T-cell (primary cell): Measurements from ENCODE around the gene KRT2. TPM values are rescaled to one million over a fixed set of nuclear protein-coding genes. Genes with fewer than 3 reads are reported as not detected.

ENCODE experiments used
- ATAC-seq, 4 experiments: fragments of 200-7000 bp in 3 of 4; fragments of 150-1000 bp in 1 of 4; cut with Tn5 transposase; replicated peaks in 1 of 4; 1 replicate in 3 of 4; 2 replicates in 1 of 4; pipeline ENCODE4 v1.10.0; 2021; ENCODE audit warnings: moderate library complexity in 3 of 4, mild to moderate bottlenecking in 2 of 4, moderate number of reproducible peaks in 1 of 4
- CTCF ChIA-PET, 2 donors: fragments of 300-600 bp; sonication (Branson Sonifier 250); formaldehyde crosslinking; loops; one replicate each; lab custom pipeline; 2022; ENCODE audit warnings: antibody characterized with exemption in 2 of 2; lab: Charles Lee
- POLR2A ChIA-PET, 2 donors: fragments of 300-600 bp; sonication (Branson Sonifier 250); formaldehyde crosslinking; loops; one replicate each; lab custom pipeline; 2022; ENCODE audit warnings: antibody characterized with exemption in 2 of 2; lab: Charles Lee
- DNase-seq, 35 experiments: peaks; one replicate each; pipeline versions ENCODE4 v3.0.0 to v3.0.0-alpha.2; 2013 to 2023
- H3K27ac ChIP-seq: one replicate; pipeline ENCODE4 v1.5.1; 2013; ENCODE audit warnings: low read length
- H3K27me3 ChIP-seq, 2 experiments: replicated peaks in 1 of 2; 1 replicate in 1 of 2; 2 replicates in 1 of 2; pipeline versions ENCODE4 v1.6.1 to v1.7.0; 2013; ENCODE audit warnings: low read length in 1 of 2, mixed read lengths in 1 of 2; ENCODE audit not compliant: control insufficient read depth in 2 of 2, insufficient read depth in 2 of 2; ENCODE audit errors: extremely low read depth in 1 of 2
- H3K36me3 ChIP-seq, 2 donors: 1 replicate in 1 of 2; 2 replicates in 1 of 2; pipeline versions ENCODE4 v1.6.1 to v1.7.0; 2013; ENCODE audit warnings: low read length in 1 of 2; ENCODE audit not compliant: control insufficient read depth in 2 of 2, insufficient read depth in 1 of 2; ENCODE audit errors: extremely low read depth in 1 of 2
- H3K4me1 ChIP-seq, 2 experiments: 1 replicate in 1 of 2; 2 replicates in 1 of 2; pipeline versions ENCODE4 v1.6.1 to v1.7.0; 2013; ENCODE audit warnings: low read length in 2 of 2, mixed read lengths in 1 of 2; ENCODE audit not compliant: insufficient read depth in 2 of 2, control insufficient read depth in 1 of 2; ENCODE audit errors: extremely low read depth in 1 of 2
- H3K4me3 ChIP-seq, 2 donors: 1 replicate in 1 of 2; 2 replicates in 1 of 2; pipeline versions ENCODE4 v1.5.1 to v1.7.0; 2013; ENCODE audit warnings: mild to moderate bottlenecking in 2 of 2, low read length in 1 of 2, moderate library complexity in 1 of 2; ENCODE audit not compliant: control insufficient read depth in 1 of 2; ENCODE audit errors: extremely low read depth in 1 of 2
- H3K9me3 ChIP-seq: 2 replicates; pipeline ENCODE4 v1.7.0; 2013
- H3K27ac Mint-ChIP-seq, 2 donors: one replicate each; pipeline ENCODE4 v1.8.0; 2020 to 2021; ENCODE audit warnings: mild to moderate bottlenecking in 2 of 2, mixed read lengths in 2 of 2
- H3K27me3 Mint-ChIP-seq, 2 donors: one replicate each; pipeline ENCODE4 v1.8.0; 2021 to 2022; ENCODE audit warnings: mixed read lengths in 2 of 2
- H3K36me3 Mint-ChIP-seq: one replicate; pipeline ENCODE4 v1.8.0; 2021; ENCODE audit warnings: mixed read lengths
- H3K4me1 Mint-ChIP-seq, 3 donors: one replicate each; pipeline ENCODE4 v1.8.0; 2020 to 2022; ENCODE audit warnings: mixed read lengths in 3 of 3, mild to moderate bottlenecking in 1 of 3
- H3K4me3 Mint-ChIP-seq, 3 donors: one replicate each; pipeline ENCODE4 v1.8.0; 2020 to 2022; ENCODE audit warnings: mild to moderate bottlenecking in 3 of 3, mixed read lengths in 3 of 3, moderate library complexity in 3 of 3
- H3K9me3 Mint-ChIP-seq, 3 donors: one replicate each; pipeline ENCODE4 v1.8.0; 2020 to 2022; ENCODE audit warnings: mixed read lengths in 3 of 3
- WGBS: methylation state at CpG from one replicate; pipeline ENCODE4 v1.1.5; 2013; ENCODE audit warnings: missing lambda C conversion rate; ENCODE audit not compliant: insufficient coverage; 5-methylcytosine and 5-hydroxymethylcytosine counted together
- total RNA-seq, 35 experiments: library from RNA in 6 of 35; stranded (reverse) in 6 of 35; fragments of 120-200 nt in 1 of 35; gene quantifications; one replicate each; pipeline versions ENCODE4 v1.2.1 to v1.2.4 and lab custom pipeline; 2013 to 2026

KRT2 gene
- total RNA-seq, 5 donors from 2014 or later (not counting 1 experiment from before 2014, with no cell fraction given): 0.13 to 2.6 (median 0.82) TPM

DNA sequence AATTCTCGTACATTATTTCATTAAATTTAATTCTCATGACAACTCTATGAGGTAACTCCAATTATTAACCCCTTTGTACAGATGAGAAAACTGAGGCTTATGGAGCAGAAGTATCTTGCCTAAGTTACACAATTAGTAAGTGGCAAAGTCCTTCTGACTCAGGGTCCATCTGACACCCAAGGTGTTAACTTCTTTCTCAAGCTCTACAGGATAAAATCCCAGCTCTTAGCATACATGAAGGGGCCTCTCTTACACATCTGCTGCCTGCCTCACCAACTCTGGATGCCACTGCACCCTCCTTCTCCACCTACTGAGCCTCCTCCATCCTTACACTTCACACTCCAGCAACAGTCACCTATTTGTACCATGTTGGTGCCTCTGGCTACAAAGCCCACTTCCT, 46.5 kb downstream of the KRT2 start:
- DNase-seq: peak in 1 of 35 experiments; percentile 4
- H3K27ac ChIP-seq: peak overlapping the region; percentile 22
- peak overlapping the region; percentile 60 to 89 for H3K27ac Mint-ChIP-seq

DNA sequence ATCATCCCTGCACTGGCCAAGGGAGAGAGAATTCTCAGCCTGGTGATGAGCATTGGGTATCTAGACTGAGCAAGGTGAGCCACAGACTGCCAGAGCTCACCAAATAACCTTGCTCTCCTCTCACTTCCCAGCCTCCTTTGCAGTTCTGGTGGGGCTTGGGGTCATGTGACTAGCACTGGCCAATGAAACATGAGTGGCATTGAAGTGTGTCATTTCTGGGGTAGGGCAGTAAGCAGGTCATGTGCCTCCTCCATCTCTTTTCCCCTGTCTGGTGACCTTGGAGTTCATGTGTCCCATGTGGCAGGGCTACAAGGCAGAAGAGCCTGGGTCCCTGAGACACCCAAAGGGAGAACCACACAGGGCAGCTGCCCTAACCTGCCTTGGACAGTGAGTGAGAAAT, 47.2 kb downstream of the KRT2 start:
- H3K9me3 ChIP-seq: no peaks in the 10 kb centered on the region
- Mint-ChIP-seq H3K4me3 (peak overlapping the region in 1 of 3 donors; percentile 58), H3K4me1 (peaks cover 82 to 86% (median 84%) of the 10 kb centered on the region in 3 donors), H3K9me3 (no peaks in the 10 kb centered on the region), H3K36me3 (peaks cover 4% of the 10 kb centered on the region), H3K27me3 (peaks cover 4 to 8% of the 10 kb centered on the region in 2 donors), H3K27ac (peak overlapping the region; percentile 89)
- H3K4me1 ChIP-seq: peaks cover 62 to 74% of the 10 kb centered on the region in 2 experiments
- POLR2A ChIA-PET: no interaction called here
- peak overlapping the region; percentile 22 for H3K27ac ChIP-seq
- ATAC-seq: peak in 2 of 4 experiments; percentile 2 to 17
- H3K36me3 ChIP-seq: no peaks in the 10 kb centered on the region
- CTCF ChIA-PET: no interaction called here
- peaks cover 0 to 14% of the 10 kb centered on the region in 2 experiments for H3K27me3 ChIP-seq
- DNase-seq: peak in 2 of 35 experiments; percentile 4 to 12
- no peak overlapping the region for H3K4me3 ChIP-seq

More for the DNA sequence above, 46.5 kb downstream of the KRT2 start:
- no peak for ATAC-seq
- CTCF ChIA-PET: interaction anchor here in 1 of 2 donors (0.6 kb wide), 1 partner anchor 274 kb away, joined by 3 read pairs; no protein-coding TSS in a partner anchor
- H3K4me3 Mint-ChIP-seq: peak overlapping the region in 1 of 3 donors; percentile 58
- H3K9me3 Mint-ChIP-seq: no peaks in the 10 kb centered on the region
- Histone ChIP-seq H3K4me3 (no peak overlapping the region), H3K36me3 (no peaks in the 10 kb centered on the region), H3K27me3 (peaks cover 0 to 14% of the 10 kb centered on the region in 2 experiments), H3K4me1 (peaks cover 68 to 75% of the 10 kb centered on the region in 2 experiments), H3K9me3 (no peaks in the 10 kb centered on the region)
- H3K36me3 Mint-ChIP-seq: peaks cover 4% of the 10 kb centered on the region
- H3K4me1 Mint-ChIP-seq: peaks cover 86 to 88% (median 86%) of the 10 kb centered on the region in 3 donors
- WGBS: no CpG with 5 or more reads among the region's 1 CpG
- POLR2A ChIA-PET: no interaction called here
- peaks cover 0 to 4% of the 10 kb centered on the region in 2 donors for H3K27me3 Mint-ChIP-seq

- Mint-ChIP-seq H3K27me3 (peaks cover 5 to 9% of the 10 kb centered on the region in 2 donors), H3K4me3 (peak overlapping the region in 1 of 3 donors; percentile 58), H3K36me3 (peaks cover 4% of the 10 kb centered on the region), H3K27ac (peak overlapping the region; percentile 49 to 76), H3K4me1 (peaks cover 66 to 74% (median 69%) of the 10 kb centered on the region in 3 donors), H3K9me3 (no peaks in the 10 kb centered on the region)
- no peaks in the 10 kb centered on the region for H3K9me3 ChIP-seq
- WGBS: no CpG with 5 or more reads among the region's 2 CpGs
- DNase-seq: peak in 26 of 35 experiments; percentile 12 to 65 (median 42)
- ATAC-seq: peak; percentile 77 to 87 (median 84)
- no peaks in the 10 kb centered on the region for H3K36me3 ChIP-seq
- no peak overlapping the region for H3K4me3 ChIP-seq
- peaks cover 49 to 59% of the 10 kb centered on the region in 2 experiments for H3K4me1 ChIP-seq
- H3K27me3 ChIP-seq: peaks cover 0 to 15% of the 10 kb centered on the region in 2 experiments
- H3K27ac ChIP-seq: no peak overlapping the region
- POLR2A ChIA-PET: no interaction called here
- CTCF ChIA-PET: no interaction called here
Observed at GRCh38 chr12:52603314-52603713, 48.7 kb downstream of the KRT2 start.

- H3K27me3 ChIP-seq: peaks cover 0 to 15% of the 10 kb centered on the region in 2 experiments
- no peak overlapping the region for H3K4me3 ChIP-seq
- H3K27ac ChIP-seq: no peak overlapping the region
- DNase-seq (peak in 1 of 35 experiments; percentile 5), ATAC-seq (no peak)
- ChIA-PET POLR2A (interaction anchor here in 1 of 2 donors (0.7 kb wide), 1 partner anchor 627 kb away, joined by 3 read pairs; no protein-coding TSS in a partner anchor), CTCF (no interaction called here)
- no peaks in the 10 kb centered on the region for H3K36me3 ChIP-seq
- Mint-ChIP-seq H3K27me3 (peaks cover 5 to 9% of the 10 kb centered on the region in 2 donors), H3K4me3 (peak overlapping the region in 1 of 3 donors; percentile 58), H3K4me1 (peaks cover 58 to 72% (median 62%) of the 10 kb centered on the region in 3 donors), H3K27ac (peak overlapping the region; percentile 70 to 76), H3K36me3 (peaks cover under 1% of the 10 kb centered on the region), H3K9me3 (no peaks in the 10 kb centered on the region)
- WGBS: 95% methylated on average over 5 of the region's 5 CpGs
- H3K9me3 ChIP-seq: no peaks in the 10 kb centered on the region
- peaks cover 42 to 51% of the 10 kb centered on the region in 2 experiments for H3K4me1 ChIP-seq
Observed at GRCh38 chr12:52602552-52602951, 49.5 kb downstream of the KRT2 start.

DNA sequence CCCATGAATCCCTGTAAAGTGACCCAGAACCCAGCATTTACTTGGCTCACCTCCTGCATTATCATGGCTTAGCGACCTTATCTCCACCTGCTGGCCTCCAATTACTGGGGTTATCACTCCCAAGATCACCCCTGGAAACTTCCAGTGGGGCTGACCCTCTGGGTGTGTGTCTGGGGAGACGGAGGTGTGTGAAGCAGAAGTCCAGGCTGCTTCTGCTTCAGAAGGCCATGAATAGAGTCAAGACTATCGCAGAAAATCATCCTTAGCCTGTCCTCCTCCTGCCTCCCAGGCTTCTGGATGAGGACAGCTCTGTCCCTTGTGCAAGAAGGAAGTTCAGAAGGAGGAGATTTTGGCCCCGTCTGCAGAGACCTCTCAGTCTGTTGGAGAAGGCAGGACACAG, 50.3 kb downstream of the KRT2 start:
- ATAC-seq: no peak

DNA sequence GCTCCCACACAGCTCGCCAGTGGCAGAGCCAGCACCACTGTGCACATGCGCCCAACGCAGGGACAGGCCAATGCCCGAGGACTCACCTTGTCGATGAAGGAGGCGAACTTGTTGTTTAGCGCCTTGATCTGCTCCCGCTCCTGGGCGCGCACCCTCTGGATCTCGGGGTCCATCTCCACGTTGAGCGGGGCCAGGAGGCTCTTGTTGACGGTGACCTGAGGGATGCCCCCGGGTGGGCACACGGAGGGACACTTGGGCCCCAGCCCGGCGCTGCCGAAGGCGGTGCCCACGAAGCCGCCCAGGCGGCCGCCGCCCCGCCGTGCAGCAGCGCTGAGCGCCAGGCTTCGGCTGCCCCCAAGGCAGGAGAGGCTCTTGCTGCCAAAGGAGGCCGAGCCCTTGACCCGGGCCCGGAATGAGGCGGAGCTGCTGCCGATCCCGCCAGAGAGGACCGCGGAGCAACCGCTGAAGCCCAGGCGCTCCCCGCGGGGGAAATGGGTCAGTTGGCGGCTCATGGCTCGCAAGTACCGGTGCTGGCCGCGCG, 51.0 kb downstream of the KRT2 start, which contains the start of gene KRT72:
KRT72 (minus strand) TSS at position 523 of the 541 bp plus-strand sequence; CDS start at position 512, 11 bp downstream.
- peak within 1 kb of the TSS in 1 of 3 donors; percentile 58 for H3K4me3 Mint-ChIP-seq

More for the DNA sequence above, 50.3 kb downstream of the KRT2 start:
- POLR2A ChIA-PET: interaction anchor here in 1 of 2 donors (0.7 kb wide), 1 partner anchor 626 kb away, joined by 3 read pairs; no protein-coding TSS in a partner anchor
- Mint-ChIP-seq H3K4me1 (peaks cover 50 to 63% (median 53%) of the 10 kb centered on the region in 3 donors), H3K27ac (no peak overlapping the region), H3K27me3 (peaks cover 5 to 8% of the 10 kb centered on the region in 2 donors), H3K36me3 (no peaks in the 10 kb centered on the region), H3K9me3 (no peaks in the 10 kb centered on the region), H3K4me3 (no peak overlapping the region)
- Histone ChIP-seq H3K27ac (no peak overlapping the region), H3K36me3 (no peaks in the 10 kb centered on the region), H3K27me3 (peaks cover 0 to 15% of the 10 kb centered on the region in 2 experiments), H3K9me3 (no peaks in the 10 kb centered on the region), H3K4me3 (no peak overlapping the region), H3K4me1 (peaks cover 33 to 43% of the 10 kb centered on the region in 2 experiments)
- CTCF ChIA-PET: no interaction called here
- peak in 1 of 35 experiments; percentile 4 for DNase-seq
- 83% methylated on average over 1 of the region's 4 CpGs for WGBS

More for the DNA sequence above, 51.0 kb downstream of the KRT2 start, which contains the start of gene KRT72:
- Histone ChIP-seq H3K4me1 (peaks cover 30 to 36% of the 10 kb centered on the region in 2 experiments), H3K36me3 (no peaks in the 10 kb centered on the region), H3K4me3 (no peak within 1 kb of the TSS), H3K27ac (no peak within 1 kb of the TSS), H3K27me3 (peaks cover 0 to 15% of the 10 kb centered on the region in 2 experiments), H3K9me3 (no peaks in the 10 kb centered on the region)
- ChIA-PET POLR2A (no interaction called here), CTCF (no interaction called here)
- H3K36me3 Mint-ChIP-seq: no peaks in the 10 kb centered on the region
- no peaks in the 10 kb centered on the region for H3K9me3 Mint-ChIP-seq
- H3K27ac Mint-ChIP-seq: peak within 1 kb of the TSS in 1 of 2 donors; percentile 70
- peaks cover 46 to 59% (median 48%) of the 10 kb centered on the region in 3 donors for H3K4me1 Mint-ChIP-seq
- DNase-seq: peak in 1 of 35 experiments; percentile 5
- ATAC-seq: no peak
- H3K27me3 Mint-ChIP-seq: peaks cover 5 to 7% of the 10 kb centered on the region in 2 donors
- WGBS: 67% methylated on average over 48 of the region's 48 CpGs
